ENCODE data around the gene GID8. TPM values are rescaled to one million over a fixed set of nuclear protein-coding genes. Genes with fewer than 3 reads are reported as not detected.

The GID8 gene
- polyA plus RNA-seq, 1 of the 3 experiments (the other 2 are of a cell fraction): 18.1 TPM

GRCh38 chr20:62965363-62965771, 27.4 kb downstream of the GID8 start (continued):
- TF ChIP-seq, protein P1, sequence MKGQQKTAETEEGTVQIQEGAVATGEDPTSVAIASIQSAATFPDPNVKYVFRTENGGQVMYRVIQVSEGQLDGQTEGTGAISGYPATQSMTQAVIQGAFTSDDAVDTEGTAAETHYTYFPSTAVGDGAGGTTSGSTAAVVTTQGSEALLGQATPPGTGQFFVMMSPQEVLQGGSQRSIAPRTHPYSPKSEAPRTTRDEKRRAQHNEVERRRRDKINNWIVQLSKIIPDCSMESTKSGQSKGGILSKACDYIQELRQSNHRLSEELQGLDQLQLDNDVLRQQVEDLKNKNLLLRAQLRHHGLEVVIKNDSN (IDR thresholded peaks at IDR 0.05; ENCODE audit: borderline replicate concordance, low read depth): no peak
- no peak for TF ChIP-seq CHD2 (IDR thresholded peaks at IDR 0.05; ENCODE audit: low read length, partially characterized antibody)

GRCh38 chr20:62966212-62967148, 28.5 kb downstream of the GID8 start:
- WGBS (ENCODE audit: low lambda C conversion rate): 42% methylated on average over 12 of the region's 27 CpGs
- Histone ChIP-seq H3K4me1 (ENCODE audit: control insufficient read depth in 1 of 2, insufficient read depth in 2 of 2, low read depth in 1 of 2, low read length in 1 of 2) (peaks cover 0 to 3% of the 10 kb centered on the region in 2 experiments; a peak in 1 of 4 replicates), H3K9ac (no peak overlapping the region), H4K20me1 (ENCODE audit: insufficient read depth) (0 out of 2 replicates have a peak, but pooled peaks cover 3% of the 10 kb centered on the region), H3K4me2 (no peak overlapping the region), H3K9me3 (no peaks in the 10 kb centered on the region), H3K27ac (ENCODE audit: low read depth in 2 of 2, low read length in 1 of 2) (no peak overlapping the region), H3K79me2 (ENCODE audit: insufficient read depth) (no peaks in the 10 kb centered on the region), H3K27me3 (ENCODE audit: insufficient read depth) (0 out of 2 replicates have a peak, but pooled peaks cover 11% of the 10 kb centered on the region), H3K9me2 (no peaks in the 10 kb centered on the region), H2AFZ (ENCODE audit: low read depth) (no peak overlapping the region), H3K36me3 (replicated peaks in 1 of 2; ENCODE audit: control insufficient read depth in 1 of 2, insufficient read depth in 2 of 2, low read length in 1 of 2) (no peaks in the 10 kb centered on the region), H3K4me3 (ENCODE audit: low read depth in 2 of 2, low read length in 1 of 2) (no peak overlapping the region), H3F3A (replicated peaks; ENCODE audit: insufficient read depth) (no peaks in the 10 kb centered on the region)
- no peak for TF ChIP-seq MEF2A (IDR thresholded peaks at IDR 0.05; ENCODE audit: borderline replicate concordance, low read depth)
- no peak for TF ChIP-seq ELF1 (IDR thresholded peaks at IDR 0.05)
- TF ChIP-seq RAD21 (IDR thresholded peaks at IDR 0.05; ENCODE audit: low read length): no peak
- no peak for TF ChIP-seq FOXJ3 (CRISPR knock-in tag; IDR thresholded peaks at IDR 0.05)
- no peak for TF ChIP-seq ZBTB33 (IDR thresholded peaks at IDR 0.05; ENCODE audit: borderline replicate concordance, low read depth)
- no peak for TF ChIP-seq MAX (IDR thresholded peaks at IDR 0.05; ENCODE audit: low read depth)
- TF ChIP-seq RCOR1 (IDR thresholded peaks at IDR 0.05; ENCODE audit: low read length): no peak
- TF ChIP-seq SIN3A (IDR thresholded peaks at IDR 0.05; ENCODE audit: borderline replicate concordance, low read depth, low read length): no peak
- TF ChIP-seq TCF12 (IDR thresholded peaks at IDR 0.05): no peak
- TF ChIP-seq, protein P2, sequence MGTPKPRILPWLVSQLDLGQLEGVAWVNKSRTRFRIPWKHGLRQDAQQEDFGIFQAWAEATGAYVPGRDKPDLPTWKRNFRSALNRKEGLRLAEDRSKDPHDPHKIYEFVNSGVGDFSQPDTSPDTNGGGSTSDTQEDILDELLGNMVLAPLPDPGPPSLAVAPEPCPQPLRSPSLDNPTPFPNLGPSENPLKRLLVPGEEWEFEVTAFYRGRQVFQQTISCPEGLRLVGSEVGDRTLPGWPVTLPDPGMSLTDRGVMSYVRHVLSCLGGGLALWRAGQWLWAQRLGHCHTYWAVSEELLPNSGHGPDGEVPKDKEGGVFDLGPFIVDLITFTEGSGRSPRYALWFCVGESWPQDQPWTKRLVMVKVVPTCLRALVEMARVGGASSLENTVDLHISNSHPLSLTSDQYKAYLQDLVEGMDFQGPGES (IDR thresholded peaks at IDR 0.05; ENCODE audit: low read depth, low read length): no peak
- no peak for TF ChIP-seq GATA2 (CRISPR knock-in tag; IDR thresholded peaks at IDR 0.05)
- TF ChIP-seq REST (IDR thresholded peaks at IDR 0.05; ENCODE audit: low read depth, low read length): no peak
- no peak for TF ChIP-seq JUND (IDR thresholded peaks at IDR 0.05)
- TF ChIP-seq RFX5 (IDR thresholded peaks at IDR 0.05; ENCODE audit: low read length): no peak
- no peak for DNase-seq
- ChIA-PET POLR2A (no interaction called here), CTCF (interaction anchor here (1.3 kb wide), 1 partner anchor 46 kb away, joined by 3 read pairs; no protein-coding TSS in a partner anchor)

Data from SK-N-SH (cell line).